ENCODE results near the gene RAB11FIP3. TPM values are rescaled to one million over a fixed set of nuclear protein-coding genes. Genes with fewer than 3 reads are reported as not detected.
"Not testable (repeated sequence)": the region's sequence is repeated elsewhere in the genome, so short reads cannot be mapped to it uniquely, and the experiment has no call there.

The RAB11FIP3 gene
- total RNA-seq, 1 donor from 2014 or later, result 81.5 TPM

DNA sequence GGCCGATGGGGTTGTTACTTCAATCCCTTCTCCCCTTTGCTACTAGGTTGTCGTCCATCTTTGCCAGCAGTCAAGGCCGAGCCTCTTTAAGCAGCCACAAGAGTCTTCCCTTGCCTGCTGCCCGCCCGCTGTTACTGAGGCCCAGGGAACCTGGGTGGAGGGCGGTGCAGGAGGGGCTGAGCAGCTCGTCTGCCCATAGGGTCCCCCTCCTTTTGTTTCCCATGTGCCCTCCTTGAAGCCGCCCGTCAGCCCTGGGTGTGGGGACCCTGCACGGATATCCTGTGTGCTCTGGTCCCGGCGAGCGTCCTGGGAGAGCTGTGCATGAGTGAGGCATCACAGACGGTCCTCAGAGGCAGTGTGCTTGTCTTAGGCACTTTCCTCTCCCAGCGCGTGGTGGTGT is 64.2 kb downstream of the RAB11FIP3 start:
- Mint-ChIP-seq H3K4me3 (ENCODE audit: unreplicated experiment) (no peak overlapping the region), H3K36me3 (ENCODE audit: low read depth, unreplicated experiment) (peaks cover 30% of the 10 kb centered on the region), H3K4me1 (ENCODE audit: unreplicated experiment) (no peaks in the 10 kb centered on the region), H3K9me3 (ENCODE audit: unreplicated experiment) (no peaks in the 10 kb centered on the region), H3K27me3 (ENCODE audit: unreplicated experiment) (peaks cover 4% of the 10 kb centered on the region), H3K27ac (ENCODE audit: unreplicated experiment) (no peak overlapping the region)
- TF ChIP-seq, protein P1, sequence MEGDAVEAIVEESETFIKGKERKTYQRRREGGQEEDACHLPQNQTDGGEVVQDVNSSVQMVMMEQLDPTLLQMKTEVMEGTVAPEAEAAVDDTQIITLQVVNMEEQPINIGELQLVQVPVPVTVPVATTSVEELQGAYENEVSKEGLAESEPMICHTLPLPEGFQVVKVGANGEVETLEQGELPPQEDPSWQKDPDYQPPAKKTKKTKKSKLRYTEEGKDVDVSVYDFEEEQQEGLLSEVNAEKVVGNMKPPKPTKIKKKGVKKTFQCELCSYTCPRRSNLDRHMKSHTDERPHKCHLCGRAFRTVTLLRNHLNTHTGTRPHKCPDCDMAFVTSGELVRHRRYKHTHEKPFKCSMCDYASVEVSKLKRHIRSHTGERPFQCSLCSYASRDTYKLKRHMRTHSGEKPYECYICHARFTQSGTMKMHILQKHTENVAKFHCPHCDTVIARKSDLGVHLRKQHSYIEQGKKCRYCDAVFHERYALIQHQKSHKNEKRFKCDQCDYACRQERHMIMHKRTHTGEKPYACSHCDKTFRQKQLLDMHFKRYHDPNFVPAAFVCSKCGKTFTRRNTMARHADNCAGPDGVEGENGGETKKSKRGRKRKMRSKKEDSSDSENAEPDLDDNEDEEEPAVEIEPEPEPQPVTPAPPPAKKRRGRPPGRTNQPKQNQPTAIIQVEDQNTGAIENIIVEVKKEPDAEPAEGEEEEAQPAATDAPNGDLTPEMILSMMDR (IDR thresholded peaks at IDR 0.05; ENCODE audit: unreplicated experiment), result no peak
- DNase-seq (ENCODE audit: low spot score), result no peak

DNA sequence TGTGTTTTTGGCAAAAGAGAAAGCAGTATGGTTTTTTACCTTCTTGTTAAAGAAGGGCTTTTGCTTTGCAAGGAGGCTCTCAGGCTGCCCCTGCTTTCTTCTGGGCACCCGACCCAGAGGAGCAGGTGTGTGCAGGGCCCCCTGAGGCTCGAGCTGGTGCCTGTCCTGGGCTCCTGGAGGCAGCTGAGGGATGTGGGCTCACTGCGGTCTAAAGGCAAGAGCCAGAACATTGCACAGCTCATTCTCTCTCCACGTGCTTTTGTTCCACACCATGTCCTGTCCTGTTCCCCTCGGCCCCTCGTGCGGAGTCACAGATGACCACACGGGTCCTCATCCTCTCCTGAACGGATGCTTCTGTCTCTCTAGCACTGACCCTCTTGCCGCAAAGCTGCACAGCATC is 65.3 kb downstream of the RAB11FIP3 start:
- Mint-ChIP-seq H3K27ac (ENCODE audit: unreplicated experiment) (no peak overlapping the region), H3K4me1 (ENCODE audit: unreplicated experiment) (peaks cover 6% of the 10 kb centered on the region), H3K4me3 (ENCODE audit: unreplicated experiment) (no peak overlapping the region), H3K27me3 (ENCODE audit: unreplicated experiment) (peaks cover 4% of the 10 kb centered on the region), H3K36me3 (ENCODE audit: low read depth, unreplicated experiment) (peaks cover 30% of the 10 kb centered on the region), H3K9me3 (ENCODE audit: unreplicated experiment) (no peaks in the 10 kb centered on the region)
- no peak for DNase-seq (ENCODE audit: low spot score)
- TF ChIP-seq, protein P1 (IDR thresholded peaks at IDR 0.05; ENCODE audit: unreplicated experiment), result no peak

DNA sequence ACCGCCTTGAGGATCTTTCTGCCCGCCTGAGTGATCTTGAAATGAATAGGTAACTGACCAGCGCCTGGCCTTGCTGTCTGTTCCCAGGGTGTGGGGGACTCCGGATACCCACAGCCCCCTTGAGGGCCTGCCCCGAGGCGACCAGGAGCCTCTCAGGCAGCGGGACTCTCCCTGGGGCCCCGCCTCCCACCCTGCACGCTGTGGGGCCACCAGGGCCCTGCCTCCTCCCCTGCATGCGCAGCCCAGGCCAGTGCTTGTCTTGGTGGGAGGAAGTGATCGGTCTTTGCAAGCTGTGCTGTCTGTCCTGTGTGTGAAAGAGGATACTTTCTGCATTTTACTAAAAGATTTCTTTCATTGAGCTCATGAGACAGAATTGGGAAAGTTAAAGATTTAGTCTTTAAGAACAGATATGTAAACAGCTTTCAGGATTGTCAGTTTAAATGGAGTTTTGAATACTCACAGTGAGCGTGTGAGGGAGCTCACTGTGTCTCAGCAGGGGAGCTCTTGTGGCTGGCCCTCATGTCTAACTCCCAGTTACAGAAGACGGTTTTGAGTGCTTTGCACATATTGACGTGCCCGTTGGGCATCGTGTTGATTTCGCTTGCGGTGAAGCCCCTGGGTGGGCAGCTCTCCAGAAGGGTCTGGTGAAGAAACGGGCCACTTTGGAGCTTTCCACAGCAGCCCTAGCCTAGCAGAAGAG is 65.9 kb downstream of the RAB11FIP3 start:
- TF ChIP-seq, protein P1 (IDR thresholded peaks at IDR 0.05; ENCODE audit: unreplicated experiment), result no peak
- H3K9me3 Mint-ChIP-seq (ENCODE audit: unreplicated experiment), result no peaks in the 10 kb centered on the region
- H3K4me3 Mint-ChIP-seq (ENCODE audit: unreplicated experiment), result no peak overlapping the region
- peaks cover 1% of the 10 kb centered on the region for H3K27me3 Mint-ChIP-seq (ENCODE audit: unreplicated experiment)
- no peak overlapping the region for H3K27ac Mint-ChIP-seq (ENCODE audit: unreplicated experiment)
- no peak for DNase-seq (ENCODE audit: low spot score)
- H3K4me1 Mint-ChIP-seq (ENCODE audit: unreplicated experiment), result peaks cover 10% of the 10 kb centered on the region
- peaks cover 30% of the 10 kb centered on the region for H3K36me3 Mint-ChIP-seq (ENCODE audit: low read depth, unreplicated experiment)

DNA sequence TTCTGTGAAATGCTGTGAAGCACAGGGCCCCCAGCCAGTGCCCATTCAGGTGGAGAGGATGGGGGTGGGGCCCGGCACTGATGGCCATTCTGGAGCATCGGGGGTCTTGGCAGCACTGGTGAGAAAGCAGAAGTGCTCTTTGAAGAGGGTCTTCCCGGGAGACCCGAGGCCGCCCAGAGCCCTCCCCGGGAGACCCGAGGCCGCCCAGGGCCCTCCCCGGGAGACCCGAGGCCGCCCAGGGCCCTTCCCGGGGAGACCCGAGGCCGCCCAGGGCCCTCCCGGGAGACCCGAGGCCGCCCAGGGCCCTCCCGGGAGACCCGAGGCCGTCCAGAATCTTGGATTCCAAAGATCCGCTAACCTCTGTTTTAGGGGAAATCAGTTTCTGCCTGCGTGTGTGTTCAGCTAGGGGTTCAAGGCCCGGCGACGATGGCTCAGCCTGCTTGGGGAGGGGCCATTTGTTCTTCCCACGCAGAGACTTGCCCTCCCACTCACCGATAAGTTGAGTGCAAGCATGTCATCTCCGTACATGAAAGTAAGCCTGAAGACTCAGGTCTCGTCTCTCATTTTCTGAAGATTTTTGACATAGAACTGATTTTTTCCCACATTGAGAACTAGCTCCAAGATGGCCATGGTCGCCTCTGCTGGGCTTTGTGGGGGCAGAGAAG is 66.9 kb downstream of the RAB11FIP3 start:
- Mint-ChIP-seq H3K27me3 (ENCODE audit: unreplicated experiment) (peaks cover 1% of the 10 kb centered on the region), H3K4me1 (ENCODE audit: unreplicated experiment) (peaks cover 20% of the 10 kb centered on the region), H3K4me3 (ENCODE audit: unreplicated experiment) (peak overlapping the region; percentile 42), H3K36me3 (ENCODE audit: low read depth, unreplicated experiment) (peaks cover 26% of the 10 kb centered on the region), H3K9me3 (ENCODE audit: unreplicated experiment) (no peaks in the 10 kb centered on the region), H3K27ac (ENCODE audit: unreplicated experiment) (no peak overlapping the region)
- TF ChIP-seq, protein P1 (IDR thresholded peaks at IDR 0.05; ENCODE audit: unreplicated experiment), result no peak
- DNase-seq (ENCODE audit: low spot score), result no peak

DNA sequence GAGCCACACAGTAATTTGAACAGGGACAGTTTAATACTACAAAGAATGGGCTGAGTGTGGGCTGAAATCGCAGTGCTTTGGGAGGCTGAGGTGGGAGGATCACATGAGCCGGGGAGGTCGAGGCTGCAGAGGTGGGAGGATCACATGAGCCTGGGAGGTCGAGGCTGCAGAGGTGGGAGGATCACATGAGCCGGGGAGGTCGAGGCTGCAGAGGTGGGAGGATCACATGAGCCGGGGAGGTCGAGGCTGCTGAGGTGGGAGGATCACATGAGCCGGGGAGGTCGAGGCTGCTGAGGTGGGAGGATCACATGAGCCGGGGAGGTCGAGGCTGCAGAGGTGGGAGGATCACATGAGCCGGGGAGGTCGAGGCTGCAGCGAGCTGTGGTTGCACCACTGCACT is 69.2 kb downstream of the RAB11FIP3 start:
- H3K27ac Mint-ChIP-seq (ENCODE audit: unreplicated experiment); H3K9me3 Mint-ChIP-seq (ENCODE audit: unreplicated experiment); H3K4me3 Mint-ChIP-seq (ENCODE audit: unreplicated experiment); H3K27me3 Mint-ChIP-seq (ENCODE audit: unreplicated experiment); DNase-seq (ENCODE audit: low spot score): not testable (repeated sequence)
- peaks cover 14% of the 10 kb centered on the region for H3K36me3 Mint-ChIP-seq (ENCODE audit: low read depth, unreplicated experiment)
- H3K4me1 Mint-ChIP-seq (ENCODE audit: unreplicated experiment), result peaks cover 30% of the 10 kb centered on the region

Data from endothelial cell (in vitro differentiated cells).